Left hindlimb (tissue), 1 donor: Measurements from ENCODE around the gene KCTD15.

Experiments used
- DNase-seq: peaks from one replicate; pipeline ENCODE4 v3.0.0-alpha.2; 2018

KCTD15 gene

DNA sequence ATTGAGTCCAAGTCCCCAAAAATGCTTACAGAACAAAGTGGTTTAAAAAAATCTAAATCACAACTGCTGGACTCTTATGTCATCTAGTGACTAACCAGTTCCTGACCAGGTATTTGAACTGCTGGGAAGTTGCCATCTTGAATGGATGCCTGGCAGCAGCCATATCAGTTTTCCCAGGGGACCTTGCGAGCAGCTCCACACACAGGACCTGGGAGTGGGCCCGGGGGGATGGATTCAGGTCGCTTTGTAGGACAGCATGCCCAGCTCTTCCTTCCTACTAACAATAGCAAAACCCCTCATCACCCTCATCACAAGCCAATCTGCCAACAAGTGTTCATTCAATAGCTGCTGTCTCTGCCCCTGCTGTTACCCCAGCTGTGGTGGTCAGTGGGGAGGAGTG, 65.3 kb downstream of the KCTD15 start:
- no peak for DNase-seq

DNA sequence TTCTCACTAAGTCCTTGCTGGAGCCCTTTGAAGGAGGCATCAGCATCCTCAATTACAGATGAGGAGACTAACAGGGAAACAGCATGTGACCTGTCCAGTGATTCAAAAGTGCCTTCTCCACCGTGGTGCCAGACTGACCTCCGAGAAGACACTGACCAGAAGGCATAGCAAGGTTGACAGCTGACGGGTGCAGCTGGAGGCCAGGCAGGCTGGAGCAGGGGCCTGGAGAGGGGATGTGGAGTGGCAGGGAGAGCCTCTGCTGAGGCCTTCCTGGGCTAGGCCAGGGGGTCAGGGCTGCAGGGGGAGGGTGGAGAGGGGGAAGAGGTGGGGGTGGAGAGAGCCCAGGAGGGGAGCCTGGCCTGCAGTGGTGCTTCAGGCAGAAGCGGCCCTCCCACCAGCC, 66.3 kb downstream of the KCTD15 start:
- no peak for DNase-seq

DNA sequence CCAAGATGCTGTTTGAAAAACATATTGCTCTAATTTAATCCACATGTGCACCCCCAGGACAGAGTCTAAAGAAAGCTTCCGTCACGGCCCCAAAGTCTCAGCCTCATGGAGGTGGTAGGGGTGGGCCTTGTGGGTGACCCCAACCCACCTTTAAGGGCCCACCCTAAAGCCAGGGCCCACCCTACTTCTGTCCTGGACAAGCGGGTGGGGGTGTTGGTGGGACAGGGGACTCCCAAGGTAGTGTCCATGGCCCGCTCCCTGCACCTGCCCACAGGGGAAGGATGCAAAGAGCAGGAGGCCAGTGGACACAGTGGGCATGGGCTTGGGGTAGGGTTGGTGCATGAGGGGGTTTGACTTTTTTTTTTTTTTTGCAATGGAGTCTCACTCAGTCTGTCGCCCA, 66.8 kb downstream of the KCTD15 start:
- DNase-seq: no peak

DNA sequence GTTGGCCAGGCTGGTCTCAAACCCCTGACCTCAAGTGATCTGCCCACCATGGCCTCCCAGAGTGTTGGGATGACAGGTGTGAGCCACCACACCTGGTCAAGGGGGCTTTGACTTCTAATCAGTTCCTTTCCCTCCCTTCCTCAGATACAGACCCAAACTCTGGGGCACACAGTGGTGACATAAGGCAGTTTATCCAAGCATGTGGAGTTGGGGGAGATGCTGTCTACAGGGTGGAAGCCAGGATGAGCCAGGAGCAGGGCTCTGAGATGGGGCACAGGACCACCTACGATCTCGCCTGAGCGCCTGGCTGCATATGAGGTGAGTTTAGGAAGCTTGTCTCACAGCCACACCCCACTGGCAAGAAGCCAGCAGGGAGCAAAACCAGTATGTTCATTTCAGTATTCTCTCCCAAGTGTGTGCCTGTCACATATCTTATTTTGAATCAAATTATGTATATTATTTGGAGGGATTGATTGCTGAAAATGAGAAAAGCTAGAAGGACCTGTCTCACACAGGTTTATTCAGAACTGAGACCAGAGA, 67.7 kb downstream of the KCTD15 start:
- no peak for DNase-seq

DNA sequence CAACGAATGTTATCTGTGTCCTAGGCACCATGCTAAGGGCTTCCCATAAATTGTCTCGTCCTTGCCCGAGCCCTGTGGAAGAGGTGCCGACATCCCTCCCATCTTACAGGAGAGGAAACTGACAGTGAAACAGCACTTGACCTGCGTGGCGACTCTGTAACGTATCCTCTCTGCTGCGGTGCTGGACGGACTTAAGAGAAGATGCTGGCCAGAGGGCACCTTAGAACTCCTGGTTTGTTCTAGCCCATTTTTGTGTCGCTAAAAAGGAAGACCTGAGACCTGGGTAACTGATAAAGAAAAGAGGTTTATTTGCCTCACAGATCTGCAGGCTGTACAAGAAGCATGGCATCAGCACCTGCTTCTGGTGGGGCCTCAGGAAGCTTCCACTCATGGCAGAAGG, 68.6 kb downstream of the KCTD15 start:
- no peak for DNase-seq
